HUES64 (cell line): ENCODE data around the gene GTPBP1.

ENCODE experiments used
- H3K27ac ChIP-seq: 2 replicates; pipeline ENCODE4 v1.7.0; 2013; ENCODE audit warnings: low read depth, low read length, inconsistent platforms
- H3K27me3 ChIP-seq: 2 replicates; pipeline ENCODE4 v1.6.1; 2013; ENCODE audit warnings: mild to moderate bottlenecking, low read length; ENCODE audit not compliant: insufficient read depth
- H3K36me3 ChIP-seq: 2 replicates; pipeline ENCODE4 v1.6.1; 2013; ENCODE audit warnings: mild to moderate bottlenecking, low read length; ENCODE audit not compliant: insufficient read depth
- H3K4me1 ChIP-seq: 2 replicates; pipeline ENCODE4 v1.6.1; 2013; ENCODE audit warnings: mild to moderate bottlenecking, low read length, moderate library complexity; ENCODE audit not compliant: insufficient read depth
- H3K4me3 ChIP-seq: 2 replicates; pipeline ENCODE4 v1.5.1; 2013; ENCODE audit warnings: mild to moderate bottlenecking, low read length, moderate library complexity
- H3K9ac ChIP-seq: 2 replicates; pipeline ENCODE4 v1.6.1; 2013; ENCODE audit warnings: mild to moderate bottlenecking, low read depth, low read length
- H3K9me3 ChIP-seq: 2 replicates; pipeline ENCODE4 v1.6.1; 2013; ENCODE audit warnings: low read depth, low read length; ENCODE audit not compliant: insufficient read depth
- WGBS: fragments of 150-250, 120-280 bp; methylation state at CpG from one replicate; pipeline ENCODE4 v1.1.7; 2013; ENCODE audit warnings: missing lambda C conversion rate; 5-methylcytosine and 5-hydroxymethylcytosine counted together

Gene GTPBP1

GRCh38 chr22:38742176-38742942 lies 36.6 kb downstream of the GTPBP1 start:
- no peaks in the 10 kb centered on the region for H3K27me3 ChIP-seq
- no peak overlapping the region for H3K9ac ChIP-seq
- H3K27ac ChIP-seq = no peak overlapping the region
- H3K4me1 ChIP-seq = no peaks in the 10 kb centered on the region
- H3K36me3 ChIP-seq = peaks cover 34% of the 10 kb centered on the region
- H3K4me3 ChIP-seq = no peak overlapping the region
- 94% methylated on average over 25 of the region's 25 CpGs for WGBS
- no peaks in the 10 kb centered on the region for H3K9me3 ChIP-seq

- Histone ChIP-seq H3K4me1 (no peaks in the 10 kb centered on the region), H3K27me3 (no peaks in the 10 kb centered on the region), H3K36me3 (peaks cover 18% of the 10 kb centered on the region; the same call in 1 of the 2 replicates), H3K4me3 (no peak overlapping the region), H3K9ac (no peak overlapping the region), H3K27ac (no peak overlapping the region), H3K9me3 (no peaks in the 10 kb centered on the region)
- 96% methylated on average over 6 of the region's 6 CpGs for WGBS
These were observed 39.2 kb downstream of the GTPBP1 start for GRCh38 chr22:38744981-38745380.

GRCh38 chr22:38745676-38746460 lies 40.1 kb downstream of the GTPBP1 start:
- H3K9me3 ChIP-seq = no peaks in the 10 kb centered on the region
- H3K27ac ChIP-seq = no peak overlapping the region
- H3K4me1 ChIP-seq = no peaks in the 10 kb centered on the region
- no peak overlapping the region for H3K9ac ChIP-seq
- H3K36me3 ChIP-seq = peaks cover 13% of the 10 kb centered on the region
- H3K4me3 ChIP-seq = no peak overlapping the region
- no peaks in the 10 kb centered on the region for H3K27me3 ChIP-seq
- 92% methylated on average over 14 of the region's 14 CpGs for whole genome bisulfite sequencing

GRCh38 chr22:38748487-38749136 lies 42.9 kb downstream of the GTPBP1 start:
- Histone ChIP-seq H3K36me3 (peaks cover 2% of the 10 kb centered on the region; the same call in 1 of the 2 replicates), H3K4me3 (no peak overlapping the region), H3K9me3 (no peaks in the 10 kb centered on the region), H3K27me3 (no peaks in the 10 kb centered on the region), H3K4me1 (no peaks in the 10 kb centered on the region), H3K9ac (no peak overlapping the region), H3K27ac (no peak overlapping the region)
- 90% methylated on average over 14 of the region's 14 CpGs for WGBS

- Histone ChIP-seq H3K27me3 (no peaks in the 10 kb centered on the region), H3K4me1 (peaks cover 7% of the 10 kb centered on the region), H3K9me3 (no peaks in the 10 kb centered on the region), H3K4me3 (no peak overlapping the region), H3K9ac (no peak overlapping the region), H3K27ac (no peak overlapping the region), H3K36me3 (peaks cover 2% of the 10 kb centered on the region; the same call in 1 of the 2 replicates)
- WGBS = 94% methylated on average over 14 of the region's 14 CpGs
These were observed 44.4 kb downstream of the GTPBP1 start for GRCh38 chr22:38750104-38750503.

GRCh38 chr22:38750638-38751037 lies 44.9 kb downstream of the GTPBP1 start:
- no peak overlapping the region for H3K9ac ChIP-seq
- WGBS = 94% methylated on average over 17 of the region's 17 CpGs
- H3K27me3 ChIP-seq = no peaks in the 10 kb centered on the region
- no peak overlapping the region for H3K4me3 ChIP-seq
- peaks cover 2% of the 10 kb centered on the region; the same call in 1 of the 2 replicates for H3K36me3 ChIP-seq
- no peaks in the 10 kb centered on the region for H3K9me3 ChIP-seq
- no peak overlapping the region for H3K27ac ChIP-seq
- H3K4me1 ChIP-seq = peaks cover 7% of the 10 kb centered on the region

GRCh38 chr22:38751066-38751421 lies 45.3 kb downstream of the GTPBP1 start:
- H3K4me1 ChIP-seq = peaks cover 7% of the 10 kb centered on the region
- no peaks in the 10 kb centered on the region for H3K27me3 ChIP-seq
- H3K36me3 ChIP-seq = peaks cover 2% of the 10 kb centered on the region; the same call in 1 of the 2 replicates
- no peak overlapping the region for H3K4me3 ChIP-seq
- H3K9ac ChIP-seq = no peak overlapping the region
- H3K27ac ChIP-seq = no peak overlapping the region
- no peaks in the 10 kb centered on the region for H3K9me3 ChIP-seq
- 96% methylated on average over 12 of the region's 12 CpGs for WGBS

- Histone ChIP-seq H3K4me1 (peaks cover 7% of the 10 kb centered on the region), H3K4me3 (no peak overlapping the region), H3K27me3 (0 out of 2 replicates have a peak, but pooled peaks cover 1% of the 10 kb centered on the region), H3K36me3 (peaks cover 2% of the 10 kb centered on the region; the same call in 1 of the 2 replicates), H3K9ac (no peak overlapping the region), H3K27ac (no peak overlapping the region), H3K9me3 (no peaks in the 10 kb centered on the region)
- WGBS = 91% methylated on average over 24 of the region's 24 CpGs
These were observed 45.9 kb downstream of the GTPBP1 start for GRCh38 chr22:38751422-38752346.

GRCh38 chr22:38753948-38754750 lies 48.4 kb downstream of the GTPBP1 start:
- Histone ChIP-seq H3K9me3 (no peaks in the 10 kb centered on the region), H3K27ac (peak overlapping the region; percentile 59; the same call in 1 of the 2 replicates), H3K9ac (no peak overlapping the region), H3K4me1 (peaks cover 7% of the 10 kb centered on the region), H3K27me3 (0 out of 2 replicates have a peak, but pooled peaks cover 7% of the 10 kb centered on the region), H3K36me3 (peaks cover 2% of the 10 kb centered on the region; the same call in 1 of the 2 replicates), H3K4me3 (peak overlapping the region; percentile 64)
- 55% methylated on average over 11 of the region's 12 CpGs for WGBS
